Esophagus squamous epithelium (tissue), 4 donors: ENCODE results near the gene TRERF1.

Experiments
- POLR2A ChIP-seq, 4 donors: fragments of 450-650 bp; IDR thresholded peaks; one replicate each; pipeline ENCODE4 v1.6.1; 2017; ENCODE audit warnings: antibody characterized with exemption in 4 of 4, mild to moderate bottlenecking in 4 of 4, moderate library complexity in 3 of 4
- TF ChIP-seq, protein P1 (sequence below), 6 experiments: fragments of 450-650 bp in 4 of 6; fragments of 200-600 bp in 2 of 6; sonication (generic) in 2 of 6; IDR thresholded peaks; one replicate each; pipeline ENCODE4 v1.5.1; 2016 to 2019; ENCODE audit warnings: antibody characterized with exemption in 6 of 6, mild to moderate bottlenecking in 4 of 6, moderate library complexity in 4 of 6

- no peak for TF ChIP-seq POLR2A (IDR thresholded peaks at IDR 0.05)
- TF ChIP-seq, protein P1, sequence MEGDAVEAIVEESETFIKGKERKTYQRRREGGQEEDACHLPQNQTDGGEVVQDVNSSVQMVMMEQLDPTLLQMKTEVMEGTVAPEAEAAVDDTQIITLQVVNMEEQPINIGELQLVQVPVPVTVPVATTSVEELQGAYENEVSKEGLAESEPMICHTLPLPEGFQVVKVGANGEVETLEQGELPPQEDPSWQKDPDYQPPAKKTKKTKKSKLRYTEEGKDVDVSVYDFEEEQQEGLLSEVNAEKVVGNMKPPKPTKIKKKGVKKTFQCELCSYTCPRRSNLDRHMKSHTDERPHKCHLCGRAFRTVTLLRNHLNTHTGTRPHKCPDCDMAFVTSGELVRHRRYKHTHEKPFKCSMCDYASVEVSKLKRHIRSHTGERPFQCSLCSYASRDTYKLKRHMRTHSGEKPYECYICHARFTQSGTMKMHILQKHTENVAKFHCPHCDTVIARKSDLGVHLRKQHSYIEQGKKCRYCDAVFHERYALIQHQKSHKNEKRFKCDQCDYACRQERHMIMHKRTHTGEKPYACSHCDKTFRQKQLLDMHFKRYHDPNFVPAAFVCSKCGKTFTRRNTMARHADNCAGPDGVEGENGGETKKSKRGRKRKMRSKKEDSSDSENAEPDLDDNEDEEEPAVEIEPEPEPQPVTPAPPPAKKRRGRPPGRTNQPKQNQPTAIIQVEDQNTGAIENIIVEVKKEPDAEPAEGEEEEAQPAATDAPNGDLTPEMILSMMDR (IDR thresholded peaks at IDR 0.05) = no peak
Observed at GRCh38 chr6:42344756-42345155, 107.0 kb downstream of the TRERF1 start.
